Activated naive CD8-positive, alpha-beta T cell treated with anti-CD3 and anti-CD28 coated beads for 36 hours (primary cell): ENCODE measurements around the gene TLCD1. TPM values are rescaled to one million over a fixed set of nuclear protein-coding genes. Genes with fewer than 3 reads are reported as not detected.
"Not testable (repeated sequence)": the region's sequence is repeated elsewhere in the genome, so short reads cannot be mapped to it uniquely, and the experiment has no call there.

Experiments
- DNase-seq: peaks from one replicate; pipeline ENCODE4 v3.0.0; 2021
- H3K27ac Mint-ChIP-seq: one replicate; pipeline ENCODE4 v1.8.0; 2022; ENCODE audit warnings: mild to moderate bottlenecking, moderate library complexity, mixed read lengths
- H3K27me3 Mint-ChIP-seq: one replicate; pipeline ENCODE4 v1.8.0; 2022; ENCODE audit warnings: mild to moderate bottlenecking, mixed read lengths
- H3K36me3 Mint-ChIP-seq: one replicate; pipeline ENCODE4 v1.8.0; 2021; ENCODE audit warnings: mild to moderate bottlenecking, mixed read lengths
- H3K4me1 Mint-ChIP-seq: one replicate; pipeline ENCODE4 v1.8.0; 2021; ENCODE audit warnings: mixed read lengths
- H3K4me3 Mint-ChIP-seq: one replicate; pipeline ENCODE4 v1.8.0; 2022; ENCODE audit warnings: mild to moderate bottlenecking, moderate library complexity, mixed read lengths
- H3K9me3 Mint-ChIP-seq: one replicate; pipeline ENCODE4 v1.8.0; 2022; ENCODE audit warnings: mixed read lengths
- total RNA-seq, 2 experiments: library from RNA; stranded (reverse); gene quantifications; one replicate each; pipeline ENCODE4 v1.2.3, GENCODE V29; 2021

The TLCD1 gene
- total RNA-seq, 2 experiments from 2014 or later: 15.5 to 17.8 TPM

DNA sequence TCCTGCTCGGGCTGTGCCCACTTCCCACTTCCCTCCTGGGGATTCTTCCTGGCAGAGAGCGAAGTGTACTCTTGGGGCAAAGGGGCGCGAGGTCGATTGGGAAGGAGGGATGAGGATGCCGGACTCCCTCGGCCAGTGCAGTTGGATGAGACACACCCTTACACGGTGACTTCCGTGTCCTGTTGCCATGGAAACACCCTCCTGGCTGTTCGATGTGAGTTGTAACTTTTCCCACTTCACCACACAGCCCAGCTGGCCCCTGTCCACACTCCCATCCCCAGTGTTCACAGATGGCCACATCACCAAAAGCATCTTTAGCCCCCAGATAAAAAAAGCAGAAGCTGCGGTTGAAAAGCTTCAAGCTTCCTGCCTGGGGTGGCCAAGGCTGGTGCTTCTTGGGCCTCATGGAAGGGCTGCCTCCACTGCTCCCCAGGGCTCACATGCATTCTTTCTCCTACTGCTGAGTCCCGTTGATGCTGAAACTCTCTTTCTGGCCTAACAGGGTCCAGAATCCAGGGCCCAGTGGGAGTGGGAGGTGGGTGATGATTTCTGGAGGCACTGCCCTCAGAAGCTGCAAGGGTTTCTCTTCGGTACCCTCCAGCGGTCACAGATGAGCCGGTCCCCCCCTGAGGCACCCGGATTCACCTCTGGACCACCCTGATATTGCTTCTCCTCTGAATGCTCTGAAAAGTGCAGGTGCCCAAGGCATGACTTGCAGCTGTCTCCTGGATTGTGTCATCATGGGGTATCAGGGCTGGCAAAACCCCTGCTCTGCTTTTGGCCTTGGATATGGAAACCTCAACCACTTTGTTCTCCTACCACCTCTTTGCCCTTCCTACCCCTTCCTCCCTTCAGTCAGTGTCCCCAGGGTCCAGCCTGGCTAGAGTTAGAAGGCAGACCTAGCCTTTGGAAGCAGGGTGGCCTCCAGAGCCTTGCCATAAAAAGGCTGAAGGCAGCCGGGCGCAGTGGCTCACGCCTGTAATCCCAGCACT lies 15.6 kb upstream of the TLCD1 start:
- H3K27ac Mint-ChIP-seq: peak overlapping the region; percentile 54
- H3K4me1 Mint-ChIP-seq: peaks cover 35% of the 10 kb centered on the region
- H3K36me3 Mint-ChIP-seq: peaks cover 69% of the 10 kb centered on the region
- H3K9me3 Mint-ChIP-seq: peaks cover 4% of the 10 kb centered on the region
- no peak for DNase-seq
- H3K4me3 Mint-ChIP-seq: peak overlapping the region; percentile 81
- H3K27me3 Mint-ChIP-seq: no peaks in the 10 kb centered on the region

DNA sequence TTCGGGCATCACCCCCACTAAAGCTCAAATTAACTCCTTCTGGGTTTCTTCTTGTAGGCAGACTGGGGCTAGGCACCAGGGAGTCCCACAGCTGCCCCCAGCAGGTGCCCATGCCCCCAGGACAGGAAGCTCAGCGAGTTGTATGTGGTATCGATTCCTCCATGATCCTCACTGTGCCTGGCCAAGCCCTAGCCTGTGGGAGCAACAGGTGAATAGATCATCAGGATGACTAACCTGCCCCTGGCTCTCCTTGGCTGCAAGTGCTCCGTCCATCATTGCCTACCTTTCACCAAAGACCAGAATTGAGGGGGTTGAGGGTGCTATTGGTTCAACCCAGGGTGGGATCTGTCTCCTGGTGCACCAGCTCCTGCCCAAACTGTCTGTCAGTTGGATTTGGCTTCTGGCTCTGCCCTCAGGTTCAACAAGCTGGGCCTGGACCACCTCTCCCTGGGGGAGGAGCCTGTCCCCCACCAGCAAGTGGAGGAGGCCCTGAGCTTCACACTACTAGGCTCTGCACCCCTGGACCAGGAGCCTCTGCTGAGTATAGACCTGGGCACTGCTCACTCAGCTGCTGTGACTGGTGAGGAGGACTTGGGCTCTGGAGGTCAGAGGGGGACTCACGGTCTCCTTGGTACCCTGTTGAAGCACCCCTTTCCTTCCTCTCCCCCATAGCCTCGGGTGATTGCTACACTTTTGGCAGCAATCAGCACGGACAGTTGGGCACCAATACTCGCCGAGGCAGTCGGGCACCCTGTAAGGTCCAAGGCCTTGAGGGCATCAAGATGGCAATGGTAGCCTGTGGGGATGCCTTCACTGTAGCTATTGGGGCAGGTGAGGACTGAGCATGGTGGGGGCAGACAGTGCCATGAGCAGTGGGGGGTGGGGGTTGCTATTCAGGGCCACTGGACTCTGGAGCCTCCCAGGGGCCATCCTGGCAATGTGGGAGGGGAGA lies 14.6 kb upstream of the TLCD1 start:
- H3K27me3 Mint-ChIP-seq: no peaks in the 10 kb centered on the region
- H3K4me3 Mint-ChIP-seq: no peak overlapping the region
- peak overlapping the region; percentile 54 for H3K27ac Mint-ChIP-seq
- DNase-seq: no peak
- peaks cover 67% of the 10 kb centered on the region for H3K36me3 Mint-ChIP-seq
- peaks cover 33% of the 10 kb centered on the region for H3K4me1 Mint-ChIP-seq
- H3K9me3 Mint-ChIP-seq: peaks cover 4% of the 10 kb centered on the region

DNA sequence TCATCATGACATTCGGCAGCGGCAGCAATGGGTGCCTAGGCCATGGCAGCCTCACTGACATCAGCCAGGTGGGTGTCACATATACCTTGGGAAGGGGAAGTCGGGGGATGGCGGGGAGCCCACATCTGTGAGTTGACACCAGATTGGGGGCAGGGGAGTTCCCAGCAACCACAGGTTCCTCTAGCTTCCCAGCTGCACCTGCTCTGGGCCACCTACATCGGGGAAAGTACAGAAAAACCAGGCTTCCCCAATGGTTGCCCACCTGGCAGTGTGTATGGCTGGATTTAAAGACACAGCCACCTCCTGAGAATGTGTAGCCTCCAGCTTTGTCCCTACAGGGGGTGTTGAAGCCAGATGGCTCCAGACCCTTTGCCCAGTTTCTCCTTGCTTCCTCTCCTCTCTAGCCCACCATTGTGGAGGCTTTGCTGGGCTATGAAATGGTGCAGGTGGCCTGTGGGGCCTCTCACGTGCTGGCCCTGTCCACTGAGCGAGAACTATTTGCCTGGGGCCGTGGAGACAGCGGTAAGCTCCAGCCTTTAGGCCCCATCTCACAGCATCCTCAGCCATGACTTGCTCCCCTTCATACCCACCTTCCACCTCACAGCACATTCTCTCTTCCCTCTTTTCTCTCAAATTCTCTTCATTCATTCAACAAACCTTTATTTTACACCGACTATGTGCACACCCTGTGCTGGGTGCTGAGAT lies 12.8 kb upstream of the TLCD1 start:
- Mint-ChIP-seq H3K27me3 (no peaks in the 10 kb centered on the region), H3K9me3 (peaks cover 4% of the 10 kb centered on the region), H3K4me1 (peaks cover 35% of the 10 kb centered on the region), H3K27ac (peak overlapping the region; percentile 81), H3K36me3 (peaks cover 64% of the 10 kb centered on the region), H3K4me3 (peak overlapping the region; percentile 69)
- peak; percentile 77 for DNase-seq

DNA sequence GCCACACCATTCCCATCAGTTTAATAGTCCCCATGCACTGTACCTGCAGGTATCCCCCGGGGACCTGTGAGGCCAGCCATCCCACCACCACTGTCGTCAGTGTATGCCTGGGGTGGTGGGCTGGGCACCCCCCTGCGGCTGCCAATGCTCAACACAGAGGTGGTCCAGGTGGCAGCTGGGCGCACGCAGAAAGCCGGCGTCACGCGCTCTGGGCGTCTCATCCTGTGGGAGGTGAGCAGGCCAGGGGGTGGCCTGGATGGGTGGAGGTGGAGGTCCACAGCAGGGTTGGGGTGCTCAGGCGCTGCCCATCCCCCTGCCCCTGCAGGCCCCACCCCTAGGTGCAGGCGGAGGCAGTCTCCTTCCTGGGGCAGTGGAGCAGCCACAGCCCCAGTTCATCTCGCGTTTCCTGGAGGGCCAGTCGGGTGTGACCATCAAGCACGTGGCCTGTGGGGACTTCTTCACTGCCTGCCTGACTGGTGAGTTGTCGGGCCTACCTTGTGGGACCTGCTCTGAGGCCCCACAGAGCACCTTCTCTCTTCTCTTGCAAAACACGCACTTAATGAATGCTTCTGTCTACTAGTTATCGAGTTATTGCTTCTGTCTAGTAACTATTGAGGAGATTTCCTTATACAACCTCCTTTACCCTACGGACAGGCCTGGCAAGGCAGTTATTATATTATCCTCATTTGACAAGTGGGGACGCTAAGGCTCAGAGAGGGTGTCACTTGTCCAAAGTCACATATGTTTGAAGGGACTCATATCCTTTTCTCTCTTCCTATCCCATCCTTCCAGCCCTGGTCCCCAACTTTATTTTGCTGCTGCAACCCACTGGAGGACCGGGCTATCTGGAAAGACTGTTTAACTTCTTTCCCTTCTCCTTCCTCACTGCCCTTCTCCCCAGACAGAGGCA lies 12.0 kb upstream of the TLCD1 start:
- Mint-ChIP-seq H3K9me3 (peaks cover 4% of the 10 kb centered on the region), H3K36me3 (peaks cover 64% of the 10 kb centered on the region), H3K27ac (peak overlapping the region; percentile 81), H3K4me1 (peaks cover 40% of the 10 kb centered on the region), H3K4me3 (peak overlapping the region; percentile 53), H3K27me3 (no peaks in the 10 kb centered on the region)
- DNase-seq: no peak

DNA sequence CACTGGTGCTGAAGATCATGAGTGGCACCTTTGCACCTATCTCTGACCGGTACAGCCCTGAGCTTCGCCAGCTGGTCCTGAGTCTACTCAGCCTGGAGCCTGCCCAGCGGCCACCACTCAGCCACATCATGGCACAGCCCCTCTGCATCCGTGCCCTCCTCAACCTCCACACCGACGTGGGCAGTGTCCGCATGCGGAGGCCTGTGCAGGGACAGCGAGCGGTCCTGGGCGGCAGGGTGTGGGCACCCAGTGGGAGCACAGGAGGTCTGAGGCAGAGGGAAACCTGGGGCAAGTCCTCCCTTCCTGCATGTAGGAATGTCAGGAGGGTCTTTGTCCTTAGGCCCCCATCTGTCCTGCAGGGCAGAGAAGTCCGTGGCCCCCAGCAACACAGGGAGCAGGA lies 11.3 kb upstream of the TLCD1 start:
- peaks cover 4% of the 10 kb centered on the region for H3K9me3 Mint-ChIP-seq
- H3K36me3 Mint-ChIP-seq: peaks cover 64% of the 10 kb centered on the region
- no peak overlapping the region for H3K4me3 Mint-ChIP-seq
- no peaks in the 10 kb centered on the region for H3K27me3 Mint-ChIP-seq
- DNase-seq: no peak
- peaks cover 42% of the 10 kb centered on the region for H3K4me1 Mint-ChIP-seq
- no peak overlapping the region for H3K27ac Mint-ChIP-seq

DNA sequence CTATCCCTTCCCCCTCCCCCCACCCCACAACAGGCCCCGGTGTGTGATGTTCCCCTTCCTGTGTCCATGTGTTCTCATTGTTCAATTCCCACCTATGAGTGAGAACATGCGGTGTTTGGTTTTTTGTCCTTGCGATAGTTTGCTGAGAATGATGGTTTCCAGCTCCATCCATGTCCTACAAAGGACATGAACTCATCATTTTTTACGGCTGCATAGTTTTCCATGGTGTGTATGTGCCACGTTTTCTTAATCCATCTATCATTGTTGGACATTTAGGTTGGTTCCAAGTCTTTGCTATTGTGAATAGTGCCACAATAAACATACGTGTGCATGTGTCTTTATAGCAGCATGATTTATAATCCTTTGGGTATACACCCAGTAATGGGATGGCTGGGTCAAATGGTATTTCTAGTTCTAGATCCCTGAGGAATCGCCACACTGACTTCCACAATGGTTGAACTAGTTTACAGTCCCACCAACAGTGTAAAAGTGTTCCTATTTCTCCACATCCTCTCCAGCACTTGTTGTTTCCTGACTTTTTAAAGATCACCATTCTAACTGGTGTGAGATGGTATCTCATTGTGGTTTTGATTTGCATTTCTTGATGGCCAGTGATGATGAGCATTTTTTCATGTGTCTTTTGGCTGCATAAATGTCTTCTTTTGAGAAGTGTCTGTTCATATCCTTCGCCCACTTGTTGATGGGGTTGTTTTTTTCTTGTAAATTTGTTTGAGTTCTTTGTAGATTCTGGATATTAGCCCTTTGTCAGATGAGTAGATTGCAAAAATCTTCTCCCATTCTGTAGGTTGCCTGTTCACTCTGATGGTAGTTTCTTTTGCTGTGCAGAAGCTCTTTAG lies 10.1 kb upstream of the TLCD1 start:
- H3K27ac Mint-ChIP-seq, H3K27me3 Mint-ChIP-seq: not testable (repeated sequence)
- H3K4me1 Mint-ChIP-seq: peaks cover 32% of the 10 kb centered on the region

DNA sequence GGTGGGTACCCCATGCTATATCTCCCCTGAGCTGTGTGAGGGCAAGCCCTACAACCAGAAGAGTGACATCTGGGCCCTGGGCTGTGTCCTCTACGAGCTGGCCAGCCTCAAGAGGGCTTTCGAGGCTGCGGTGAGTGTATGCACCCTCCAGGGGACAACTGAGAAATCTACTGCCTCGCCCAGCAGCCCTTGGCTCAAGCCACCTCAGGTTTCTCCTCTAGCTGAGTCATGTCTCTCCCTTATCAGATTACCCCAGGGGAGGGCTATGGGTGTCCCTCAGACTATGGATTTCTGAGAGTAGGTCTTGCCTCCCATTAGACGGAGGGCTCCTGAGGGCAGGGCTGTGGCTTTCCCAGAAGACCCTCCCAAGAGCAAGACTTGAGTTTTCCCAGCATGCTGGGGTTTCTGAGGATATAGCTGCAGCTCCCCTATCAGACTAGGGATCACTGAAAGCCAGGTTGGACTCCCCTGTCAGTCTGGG lies 9.2 kb upstream of the TLCD1 start:
- no peak for DNase-seq
- H3K27me3 Mint-ChIP-seq: no peaks in the 10 kb centered on the region
- no peak overlapping the region for H3K4me3 Mint-ChIP-seq
- H3K4me1 Mint-ChIP-seq: peaks cover 27% of the 10 kb centered on the region
- H3K27ac Mint-ChIP-seq: no peak overlapping the region
- H3K9me3 Mint-ChIP-seq: peaks cover 3% of the 10 kb centered on the region
- H3K36me3 Mint-ChIP-seq: peaks cover 46% of the 10 kb centered on the region

More for the DNA sequence above, 10.1 kb upstream of the TLCD1 start:
- DNase-seq, H3K4me3 Mint-ChIP-seq, H3K9me3 Mint-ChIP-seq: not testable (repeated sequence)
- H3K36me3 Mint-ChIP-seq: peaks cover 55% of the 10 kb centered on the region

DNA sequence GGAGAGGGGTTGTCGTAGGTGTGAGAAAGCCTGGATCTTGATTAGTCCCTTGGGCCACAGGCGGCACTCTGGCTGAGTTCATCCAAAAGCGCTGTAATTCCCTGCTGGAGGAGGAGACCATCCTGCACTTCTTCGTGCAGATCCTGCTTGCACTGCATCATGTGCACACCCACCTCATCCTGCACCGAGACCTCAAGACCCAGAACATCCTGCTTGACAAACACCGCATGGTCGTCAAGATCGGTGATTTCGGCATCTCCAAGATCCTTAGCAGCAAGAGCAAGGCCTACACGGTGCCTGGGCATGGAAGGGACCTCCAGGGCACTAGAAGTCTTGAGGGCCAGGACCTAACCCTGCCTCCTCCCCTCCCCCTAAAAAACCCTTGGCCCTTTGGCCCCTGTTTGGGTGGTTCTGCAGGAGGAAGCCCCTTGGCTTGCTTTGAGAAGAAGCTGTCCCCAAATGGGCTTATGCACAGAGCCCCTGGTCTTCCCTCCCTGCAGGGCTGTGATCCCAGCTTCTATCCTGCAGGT lies 8.7 kb upstream of the TLCD1 start:
- no peaks in the 10 kb centered on the region for H3K27me3 Mint-ChIP-seq
- DNase-seq: no peak
- H3K36me3 Mint-ChIP-seq: peaks cover 41% of the 10 kb centered on the region
- H3K9me3 Mint-ChIP-seq: peaks cover 2% of the 10 kb centered on the region
- peaks cover 27% of the 10 kb centered on the region for H3K4me1 Mint-ChIP-seq
- no peak overlapping the region for H3K27ac Mint-ChIP-seq
- no peak overlapping the region for H3K4me3 Mint-ChIP-seq

DNA sequence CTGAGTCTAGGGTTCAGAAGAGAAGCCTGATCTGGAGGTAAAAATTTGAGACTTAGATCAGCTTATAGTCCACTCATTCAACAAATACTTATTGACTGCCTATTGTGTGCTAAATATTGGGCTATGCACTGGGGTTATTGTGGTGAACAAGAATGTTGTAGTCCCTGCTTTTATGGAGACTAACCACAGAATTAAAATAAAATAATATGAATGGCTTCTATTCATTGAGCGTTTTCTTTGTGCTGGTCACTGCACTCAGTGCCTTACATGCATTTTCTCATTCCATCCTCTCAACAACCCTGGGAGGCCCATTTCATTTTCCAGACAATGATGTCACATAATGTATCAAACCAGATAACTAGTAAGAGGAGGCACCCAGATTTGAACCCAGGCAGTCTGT lies 7.3 kb upstream of the TLCD1 start:
- Mint-ChIP-seq H3K27me3 (no peaks in the 10 kb centered on the region), H3K4me1 (peaks cover 23% of the 10 kb centered on the region), H3K4me3 (no peak overlapping the region)

DNA sequence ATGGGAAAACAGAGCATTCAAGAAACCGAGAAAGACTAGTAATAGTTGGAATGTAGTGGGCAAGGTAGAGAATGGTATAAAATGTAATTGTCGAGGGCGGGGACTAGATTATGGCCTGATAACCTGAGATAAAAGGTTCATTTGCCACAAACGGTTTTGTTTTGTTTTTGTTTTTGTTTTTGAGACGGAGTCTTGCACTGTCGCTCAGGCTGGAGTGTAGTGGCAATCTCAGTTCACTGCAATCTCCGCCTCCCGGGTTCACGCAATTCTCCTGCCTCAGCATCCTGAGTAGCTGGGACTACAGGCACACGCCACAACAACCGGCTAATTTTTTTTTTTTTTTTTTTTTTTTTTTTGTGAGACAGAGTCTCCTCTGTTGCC lies 3.9 kb upstream of the TLCD1 start:
- H3K4me3 Mint-ChIP-seq: no peak overlapping the region
- DNase-seq: no peak
- H3K4me1 Mint-ChIP-seq: peaks cover 29% of the 10 kb centered on the region
- peaks cover 4% of the 10 kb centered on the region for H3K27me3 Mint-ChIP-seq
- no peaks in the 10 kb centered on the region for H3K9me3 Mint-ChIP-seq
- H3K36me3 Mint-ChIP-seq: peaks cover 13% of the 10 kb centered on the region
- peak overlapping the region; percentile 53 for H3K27ac Mint-ChIP-seq

More for the DNA sequence above, 7.3 kb upstream of the TLCD1 start:
- H3K9me3 Mint-ChIP-seq: no peaks in the 10 kb centered on the region
- H3K36me3 Mint-ChIP-seq: peaks cover 28% of the 10 kb centered on the region
- no peak for DNase-seq
- no peak overlapping the region for H3K27ac Mint-ChIP-seq

DNA sequence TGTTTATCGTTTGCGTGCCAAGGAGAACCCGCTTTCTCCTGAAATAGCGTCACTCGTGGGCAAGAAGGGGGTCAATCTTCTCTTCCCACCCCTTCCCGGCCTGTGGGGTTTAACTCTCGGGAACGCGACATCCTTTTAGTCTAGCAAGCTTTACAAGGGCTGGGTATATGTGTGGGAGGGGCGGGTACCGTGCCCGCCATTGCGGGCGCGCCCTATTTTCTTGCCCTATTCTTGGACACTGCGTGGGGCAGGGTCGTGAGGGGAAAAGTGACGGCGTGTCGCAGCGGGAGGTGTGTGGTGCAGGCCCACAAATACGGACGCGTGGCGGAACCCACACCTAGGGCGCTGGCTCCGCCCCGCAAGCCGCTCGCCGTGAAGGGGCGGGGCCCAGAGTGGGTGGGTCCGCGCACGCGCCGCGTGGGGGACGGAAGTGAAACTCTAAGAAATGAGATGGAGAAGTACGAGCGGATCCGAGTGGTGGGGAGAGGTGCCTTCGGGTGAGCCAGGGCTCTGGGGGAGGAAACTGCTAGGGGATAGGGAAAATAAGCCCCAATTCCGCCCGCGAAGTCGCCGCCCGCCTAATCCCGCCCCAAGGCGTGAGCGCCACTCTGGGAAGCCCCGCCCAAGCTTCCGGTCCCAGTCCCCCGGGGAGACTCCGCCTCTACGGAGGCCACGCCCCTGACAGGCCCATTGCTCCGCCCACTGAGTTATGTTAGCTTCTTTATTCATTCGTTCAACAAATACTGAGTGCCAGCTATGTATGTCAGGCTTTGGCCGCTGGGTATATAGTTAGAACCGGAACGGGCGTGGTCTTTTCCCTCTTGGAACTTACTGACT lies 2.5 kb upstream of the TLCD1 start, which contains the start of gene NEK8:
NEK8 (plus strand) TSS at position 425 of the 837 bp plus-strand sequence; CDS start at position 451, 26 bp downstream.
- DNase-seq: peak; percentile 97
- Mint-ChIP-seq H3K27ac (peak within 1 kb of the TSS; percentile 99), H3K4me1 (peaks cover 37% of the 10 kb centered on the region)

More for the DNA sequence above, 2.5 kb upstream of the TLCD1 start, which contains the start of gene NEK8:
- H3K9me3 Mint-ChIP-seq: no peaks in the 10 kb centered on the region
- peaks cover 23% of the 10 kb centered on the region for H3K36me3 Mint-ChIP-seq
- peaks cover 4% of the 10 kb centered on the region for H3K27me3 Mint-ChIP-seq
- H3K4me3 Mint-ChIP-seq: peak within 1 kb of the TSS; percentile 100
